H9 (cell line): Measurements from ENCODE around the gene FNDC4. TPM values are rescaled to one million over a fixed set of nuclear protein-coding genes. Genes with fewer than 3 reads are reported as not detected.

ENCODE experiments used
- DNase-seq: peaks from one replicate; pipeline ENCODE4 v3.0.0-alpha.2; 2017
- H2AFZ ChIP-seq: one replicate; pipeline ENCODE4 v1.6.1; 2013; ENCODE audit warnings: mild to moderate bottlenecking, low read length, control low read depth, moderate library complexity
- H2AK5ac ChIP-seq: 2 replicates; pipeline ENCODE4 v1.6.1; 2013; ENCODE audit warnings: low read length, control low read depth, mixed read lengths; ENCODE audit not compliant: insufficient read length
- H2BK120ac ChIP-seq: one replicate; pipeline ENCODE4 v1.6.1; 2013; ENCODE audit warnings: low read depth, mild to moderate bottlenecking, low read length, control low read depth, inconsistent platforms; ENCODE audit not compliant: poor library complexity, severe bottlenecking
- H2BK12ac ChIP-seq: 2 replicates; pipeline ENCODE4 v1.6.1; 2013; ENCODE audit warnings: low read length, control low read depth, mixed read lengths, low read depth; ENCODE audit not compliant: insufficient read length
- H2BK15ac ChIP-seq: 2 replicates; pipeline ENCODE4 v1.6.1; 2013; ENCODE audit warnings: low read depth, low read length, control low read depth
- H2BK20ac ChIP-seq: one replicate; pipeline ENCODE4 v1.6.1; 2013; ENCODE audit warnings: low read depth, mild to moderate bottlenecking, low read length, control low read depth, inconsistent platforms; ENCODE audit not compliant: poor library complexity, severe bottlenecking
- H2BK5ac ChIP-seq: 2 replicates; pipeline ENCODE4 v1.6.1; 2013; ENCODE audit warnings: low read length, control low read depth, mixed read lengths; ENCODE audit not compliant: insufficient read length
- H3K14ac ChIP-seq: 2 replicates; pipeline ENCODE4 v1.6.1; 2013; ENCODE audit warnings: low read length, control low read depth; ENCODE audit not compliant: insufficient read depth
- H3K18ac ChIP-seq: 2 replicates; pipeline ENCODE4 v1.6.1; 2013; ENCODE audit warnings: low read depth, mild to moderate bottlenecking, mixed read lengths, low read length, control low read depth; ENCODE audit not compliant: insufficient read length
- H3K23ac ChIP-seq: 2 replicates; pipeline ENCODE4 v1.6.1; 2013; ENCODE audit warnings: low read length, control low read depth, mixed read lengths, low read depth; ENCODE audit not compliant: insufficient read length
- H3K23me2 ChIP-seq: 2 replicates; pipeline ENCODE4 v1.6.1; 2013; ENCODE audit warnings: low read depth, mild to moderate bottlenecking, mixed read lengths, low read length, control low read depth; ENCODE audit not compliant: insufficient read length, poor library complexity, severe bottlenecking
- H3K27ac ChIP-seq: 2 replicates; pipeline ENCODE4 v1.5.1; 2013; ENCODE audit warnings: low read length, control low read depth, mixed read lengths, low read depth; ENCODE audit not compliant: insufficient read length
- H3K27me3 ChIP-seq: 2 replicates; pipeline ENCODE4 v1.6.1; 2013; ENCODE audit warnings: low read length, control low read depth, inconsistent platforms; ENCODE audit not compliant: insufficient read depth
- H3K4ac ChIP-seq: 2 replicates; pipeline ENCODE4 v1.6.1; 2013; ENCODE audit warnings: low read depth, mild to moderate bottlenecking, control low read depth, inconsistent platforms, low read length, moderate library complexity
- H3K4me1 ChIP-seq: 2 replicates; pipeline ENCODE4 v1.6.1; 2013; ENCODE audit warnings: low read length, control low read depth, inconsistent platforms; ENCODE audit not compliant: insufficient read depth
- H3K4me2 ChIP-seq: 2 replicates; pipeline ENCODE4 v1.6.1; 2013; ENCODE audit warnings: low read length, control low read depth, mixed read lengths; ENCODE audit not compliant: insufficient read length, insufficient read depth
- H3K56ac ChIP-seq: 2 replicates; pipeline ENCODE4 v1.6.1; 2013; ENCODE audit warnings: low read depth, mild to moderate bottlenecking, mixed read lengths, low read length, control low read depth; ENCODE audit not compliant: insufficient read length
- H3K79me1 ChIP-seq: 2 replicates; pipeline ENCODE4 v1.6.1; 2013; ENCODE audit warnings: low read depth, mild to moderate bottlenecking, moderate library complexity, low read length, control low read depth, inconsistent platforms; ENCODE audit not compliant: insufficient read depth, poor library complexity, severe bottlenecking
- H3K79me2 ChIP-seq: 2 replicates; pipeline ENCODE4 v1.6.1; 2013; ENCODE audit warnings: low read length, control low read depth, inconsistent platforms; ENCODE audit not compliant: insufficient read depth
- H3K9ac ChIP-seq: 2 replicates; pipeline ENCODE4 v1.6.1; 2013; ENCODE audit warnings: low read length, control low read depth, mixed read lengths; ENCODE audit not compliant: insufficient read length; ENCODE audit errors: extremely low read depth
- H3K9me3 ChIP-seq: one replicate; pipeline ENCODE4 v1.6.1; 2013; ENCODE audit warnings: low read depth, low read length, inconsistent platforms; ENCODE audit not compliant: control insufficient read depth
- H3T11ph ChIP-seq: one replicate; pipeline ENCODE4 v1.6.1; 2013; ENCODE audit warnings: mild to moderate bottlenecking, low read length, control low read depth, inconsistent platforms
- H4K20me1 ChIP-seq: one replicate; pipeline ENCODE4 v1.6.1; 2013; ENCODE audit not compliant: control insufficient read depth, insufficient read length, insufficient read depth
- H4K5ac ChIP-seq: 2 replicates; pipeline ENCODE4 v1.6.1; 2013; ENCODE audit warnings: low read depth, mild to moderate bottlenecking, mixed read lengths, low read length, control low read depth; ENCODE audit not compliant: insufficient read length
- H4K8ac ChIP-seq: replicated peaks from 2 replicates; pipeline ENCODE4 v1.6.1; 2013; ENCODE audit warnings: low read length, control low read depth, mixed read lengths, low read depth; ENCODE audit not compliant: insufficient read length
- H4K91ac ChIP-seq: 2 replicates; pipeline ENCODE4 v1.6.1; 2013; ENCODE audit warnings: low read depth, mild to moderate bottlenecking, moderate library complexity, mixed read lengths, low read length, control low read depth; ENCODE audit not compliant: insufficient read length
- H3K27ac Mint-ChIP-seq, 3 experiments: 2 replicates in 2 of 3; 3 replicates in 1 of 3; pipeline ENCODE4 v1.8.0; 2020 to 2021; ENCODE audit warnings: mixed read lengths in 3 of 3, mild to moderate bottlenecking in 1 of 3, moderate library complexity in 1 of 3
- H3K27me3 Mint-ChIP-seq: 2 replicates; pipeline ENCODE4 v1.8.0; 2021; ENCODE audit warnings: low read depth, mild to moderate bottlenecking, moderate library complexity, mixed read lengths
- H3K36me3 Mint-ChIP-seq, 3 experiments: 2 replicates in 2 of 3; 3 replicates in 1 of 3; pipeline ENCODE4 v1.8.0; 2020 to 2021; ENCODE audit warnings: low read depth in 3 of 3, mixed read lengths in 3 of 3; ENCODE audit not compliant: insufficient read depth in 1 of 3
- H3K4me1 Mint-ChIP-seq, 2 experiments: 2 replicates each; pipeline ENCODE4 v1.8.0; 2020; ENCODE audit warnings: mixed read lengths in 2 of 2
- H3K4me3 Mint-ChIP-seq, 2 experiments: 2 replicates in 1 of 2; 3 replicates in 1 of 2; pipeline ENCODE4 v1.8.0; 2020 to 2021; ENCODE audit warnings: mild to moderate bottlenecking in 2 of 2, mixed read lengths in 2 of 2, moderate library complexity in 1 of 2
- H3K9me3 Mint-ChIP-seq, 2 experiments: 2 replicates in 1 of 2; 3 replicates in 1 of 2; pipeline ENCODE4 v1.8.0; 2020; ENCODE audit warnings: mild to moderate bottlenecking in 2 of 2, mixed read lengths in 2 of 2, moderate library complexity in 1 of 2
- WGBS: extraction: QIAGEN DNeasy Blood & Tissue Kit; methylation state at CpG from one replicate; pipeline ENCODE4 v1.1.7; 2013; ENCODE audit warnings: missing lambda C conversion rate, low lambda C conversion rate, mixed read lengths; ENCODE audit not compliant: insufficient read length; ENCODE audit errors: extremely low coverage; 5-methylcytosine and 5-hydroxymethylcytosine counted together
- total RNA-seq: library from RNA; stranded (reverse); gene quantifications from 2 replicates; pipeline ENCODE4 v1.2.1, GENCODE V29; 2021
- TF ChIP-seq, protein P1 (sequence below): fragments of 200-600 bp; sonication (generic); conservative IDR thresholded peaks from 3 replicates; pipeline ENCODE4 v1.8.0; 2021; ENCODE audit warnings: antibody characterized with exemption, mild to moderate bottlenecking

Gene FNDC4
- total RNA-seq, 1 experiment from 2014 or later = 21.5 TPM

DNA sequence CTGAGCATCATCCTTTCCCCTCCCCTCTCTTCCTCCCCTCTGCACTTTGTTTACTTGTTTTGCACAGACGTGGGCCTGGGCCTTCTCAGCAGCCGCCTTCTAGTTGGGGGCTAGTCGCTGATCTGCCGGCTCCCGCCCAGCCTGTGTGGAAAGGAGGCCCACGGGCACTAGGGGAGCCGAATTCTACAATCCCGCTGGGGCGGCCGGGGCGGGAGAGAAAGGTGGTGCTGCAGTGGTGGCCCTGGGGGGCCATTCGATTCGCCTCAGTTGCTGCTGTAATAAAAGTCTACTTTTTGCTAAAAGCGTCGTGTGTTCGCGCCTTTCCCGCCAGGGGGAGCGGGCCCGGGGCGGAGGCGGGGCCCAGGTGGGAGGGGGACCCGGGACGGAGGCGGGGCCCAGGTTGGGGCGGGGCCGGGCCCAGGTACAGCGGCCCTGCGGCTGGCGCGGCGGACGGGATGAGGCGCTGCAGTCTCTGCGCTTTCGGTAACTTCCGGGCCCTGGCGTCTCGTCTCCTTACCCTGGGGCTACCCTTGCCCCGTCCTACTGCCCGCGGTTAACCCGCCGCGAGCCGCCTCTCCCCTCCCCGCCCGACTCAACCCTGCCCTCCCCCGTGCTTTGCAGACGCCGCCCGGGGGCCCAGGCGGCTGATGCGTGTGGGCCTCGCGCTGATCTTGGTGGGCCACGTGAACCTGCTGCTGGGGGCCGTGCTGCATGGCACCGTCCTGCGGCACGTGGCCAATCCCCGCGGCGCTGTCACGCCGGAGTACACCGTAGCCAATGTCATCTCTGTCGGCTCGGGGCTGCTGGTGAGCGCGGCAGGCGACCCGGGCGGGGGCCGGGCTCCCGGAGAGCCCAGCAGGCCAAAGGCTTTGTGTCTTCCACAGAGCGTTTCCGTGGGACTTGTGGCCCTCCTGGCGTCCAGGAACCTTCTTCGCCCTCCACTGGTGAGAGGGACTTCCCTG is 52.8 kb downstream of the FNDC4 start, which contains the start of gene KRTCAP3:
Gene KRTCAP3, plus strand, starts transcription at position 424 of the 962 bp plus-strand sequence. Its CDS starts 32 bp downstream, at position 456.
- Histone ChIP-seq H2BK20ac (no peak within 1 kb of the TSS), H2AFZ (no peak within 1 kb of the TSS), H3K27me3 (no peaks in the 10 kb centered on the region), H3K23me2 (peaks cover 8% of the 10 kb centered on the region), H3K23ac (no peak within 1 kb of the TSS), H4K8ac (no peak within 1 kb of the TSS), H3T11ph (no peak within 1 kb of the TSS), H3K14ac (peak within 1 kb of the TSS; percentile 65), H4K20me1 (no peaks in the 10 kb centered on the region), H3K79me1 (no peaks in the 10 kb centered on the region), H3K27ac (no peak within 1 kb of the TSS), H2BK120ac (no peak within 1 kb of the TSS), H3K18ac (peak within 1 kb of the TSS; percentile 23), H3K4me1 (no peaks in the 10 kb centered on the region), H3K4ac (no peak within 1 kb of the TSS), H2AK5ac (no peak within 1 kb of the TSS), H2BK5ac (no peak within 1 kb of the TSS), H3K9ac (peak within 1 kb of the TSS; percentile 20), H3K9me3 (no peaks in the 10 kb centered on the region), H2BK15ac (no peak within 1 kb of the TSS), H2BK12ac (no peak within 1 kb of the TSS), H4K5ac (no peak within 1 kb of the TSS), H3K79me2 (no peaks in the 10 kb centered on the region), H3K4me2 (peak within 1 kb of the TSS; percentile 49), H3K56ac (no peak within 1 kb of the TSS), H4K91ac (no peak within 1 kb of the TSS)
- Mint-ChIP-seq H3K4me3 (peak within 1 kb of the TSS; percentile 67 to 80), H3K27ac (peak within 1 kb of the TSS; percentile 76 to 90 (median 85); a peak in 6 of 7 replicates), H3K27me3 (no peaks in the 10 kb centered on the region), H3K4me1 (peaks cover 13 to 18% of the 10 kb centered on the region in 2 experiments), H3K9me3 (no peaks in the 10 kb centered on the region), H3K36me3 (peaks cover 25 to 68% (median 59%) of the 10 kb centered on the region in 3 experiments)
- WGBS = no CpG with 5 or more reads among the region's 80 CpGs
- DNase-seq = peak; percentile 88
- TF ChIP-seq, protein P1, sequence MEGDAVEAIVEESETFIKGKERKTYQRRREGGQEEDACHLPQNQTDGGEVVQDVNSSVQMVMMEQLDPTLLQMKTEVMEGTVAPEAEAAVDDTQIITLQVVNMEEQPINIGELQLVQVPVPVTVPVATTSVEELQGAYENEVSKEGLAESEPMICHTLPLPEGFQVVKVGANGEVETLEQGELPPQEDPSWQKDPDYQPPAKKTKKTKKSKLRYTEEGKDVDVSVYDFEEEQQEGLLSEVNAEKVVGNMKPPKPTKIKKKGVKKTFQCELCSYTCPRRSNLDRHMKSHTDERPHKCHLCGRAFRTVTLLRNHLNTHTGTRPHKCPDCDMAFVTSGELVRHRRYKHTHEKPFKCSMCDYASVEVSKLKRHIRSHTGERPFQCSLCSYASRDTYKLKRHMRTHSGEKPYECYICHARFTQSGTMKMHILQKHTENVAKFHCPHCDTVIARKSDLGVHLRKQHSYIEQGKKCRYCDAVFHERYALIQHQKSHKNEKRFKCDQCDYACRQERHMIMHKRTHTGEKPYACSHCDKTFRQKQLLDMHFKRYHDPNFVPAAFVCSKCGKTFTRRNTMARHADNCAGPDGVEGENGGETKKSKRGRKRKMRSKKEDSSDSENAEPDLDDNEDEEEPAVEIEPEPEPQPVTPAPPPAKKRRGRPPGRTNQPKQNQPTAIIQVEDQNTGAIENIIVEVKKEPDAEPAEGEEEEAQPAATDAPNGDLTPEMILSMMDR = peak; percentile 76

Other genes with a start within 250 kb of the FNDC4 start
- 2.5 and 3.4 TPM in 2 replicates for gene SLC30A3, start 232.2 kb downstream of the FNDC4 start, total RNA-seq
- 0.37 and 0.44 TPM in 2 replicates for gene DNAJC5G, start 219.8 kb downstream of the FNDC4 start, total RNA-seq
- 4.6 and 5.0 TPM in 2 replicates for gene TRIM54, start 212.8 kb downstream of the FNDC4 start, total RNA-seq
- gene UCN, start 186.8 kb downstream of the FNDC4 start, total RNA-seq = 0.77 and 1.5 TPM in 2 replicates
- 55.4 and 59.4 TPM in 2 replicates for gene MPV17, start 172.1 kb downstream of the FNDC4 start, total RNA-seq
- 109 TPM in 2 replicates for gene GTF3C2, start 138.4 kb downstream of the FNDC4 start, total RNA-seq
- 62.1 and 67.2 TPM in 2 replicates for gene EIF2B4, start 124.9 kb downstream of the FNDC4 start, total RNA-seq
- gene SNX17, start 124.6 kb downstream of the FNDC4 start, total RNA-seq = 78.1 and 81.1 TPM in 2 replicates
- 24.8 and 26.5 TPM in 2 replicates for gene ZNF513, start 114.5 kb downstream of the FNDC4 start, total RNA-seq
- gene PPM1G, start 85.6 kb downstream of the FNDC4 start, total RNA-seq = 146 and 150 TPM in 2 replicates
- gene NRBP1, start 66.6 kb downstream of the FNDC4 start, total RNA-seq = 140 TPM in 2 replicates
- 49.9 and 57.3 TPM in 2 replicates for gene KRTCAP3, start 52.8 kb downstream of the FNDC4 start, total RNA-seq
- 13.8 and 15.5 TPM in 2 replicates for gene IFT172, start 5.5 kb downstream of the FNDC4 start, total RNA-seq
- gene GCKR, start 1.6 kb upstream of the FNDC4 start, total RNA-seq = 0.11 and 0.33 TPM in 2 replicates
- 35.6 and 38.2 TPM in 2 replicates for gene ZNF512, start 87.8 kb upstream of the FNDC4 start, total RNA-seq
- 1.2 and 1.6 TPM in 2 replicates for gene CCDC121, start 133.8 kb upstream of the FNDC4 start, total RNA-seq
- gene GPN1, start 133.8 kb upstream of the FNDC4 start, total RNA-seq = 45.5 and 48.5 TPM in 2 replicates
- gene SUPT7L, start 168.4 kb upstream of the FNDC4 start, total RNA-seq = 28.9 and 30.4 TPM in 2 replicates
- gene SLC4A1AP, start 168.7 kb upstream of the FNDC4 start, total RNA-seq = 18.8 and 20.8 TPM in 2 replicates